Bronchial epithelial cell (primary cell): Measurements from ENCODE around the gene SAMHD1. TPM values are rescaled to one million over a fixed set of nuclear protein-coding genes. Genes with fewer than 3 reads are reported as not detected.

ENCODE experiments used
- DNase-seq: peaks from one replicate; pipeline ENCODE4 v3.0.0-alpha.2; 2010; ENCODE audit warnings: low read depth
- FAIRE-seq: peaks from 2 replicates; lab custom pipeline; 2011; peaks lifted over from hg19 to GRCh38; lab: Jason Lieb, UNC
- H3K27me3 ChIP-seq: 2 replicates; pipeline ENCODE4 v1.5.1; 2011; ENCODE audit warnings: low read length; ENCODE audit not compliant: control insufficient read depth, insufficient read depth
- H3K36me3 ChIP-seq: 2 replicates; pipeline ENCODE4 v1.5.1; 2011; ENCODE audit warnings: low read length; ENCODE audit not compliant: control insufficient read depth, insufficient read depth
- H3K4me3 ChIP-seq: 2 replicates; pipeline ENCODE4 v1.5.1; 2011; ENCODE audit warnings: mild to moderate bottlenecking, low read depth, low read length, control low read depth
- total RNA-seq: library from RNA; depleted of rRNA; stranded (reverse); fragments of >200 nt; gene quantifications from 2 replicates; pipeline ENCODE4 v1.2.1, GENCODE V29; 2014
- TF ChIP-seq, protein P1 (sequence below): IDR thresholded peaks from 2 replicates; pipeline ENCODE4 v1.5.1; 2011; ENCODE audit warnings: mild to moderate bottlenecking, moderate library complexity, low read length, control low read depth, inconsistent platforms; ENCODE audit not compliant: insufficient read depth, severe bottlenecking

SAMHD1 gene
- total RNA-seq, 1 donor from 2014 or later, result 1.8 TPM

GRCh38 chr20:36883977-36884535, 67.5 kb downstream of the SAMHD1 start:
- DNase-seq (no peak), FAIRE-seq (no peak)
- Histone ChIP-seq H3K27me3 (no peaks in the 10 kb centered on the region), H3K4me3 (no peak overlapping the region), H3K36me3 (no peaks in the 10 kb centered on the region)
- TF ChIP-seq, protein P1, sequence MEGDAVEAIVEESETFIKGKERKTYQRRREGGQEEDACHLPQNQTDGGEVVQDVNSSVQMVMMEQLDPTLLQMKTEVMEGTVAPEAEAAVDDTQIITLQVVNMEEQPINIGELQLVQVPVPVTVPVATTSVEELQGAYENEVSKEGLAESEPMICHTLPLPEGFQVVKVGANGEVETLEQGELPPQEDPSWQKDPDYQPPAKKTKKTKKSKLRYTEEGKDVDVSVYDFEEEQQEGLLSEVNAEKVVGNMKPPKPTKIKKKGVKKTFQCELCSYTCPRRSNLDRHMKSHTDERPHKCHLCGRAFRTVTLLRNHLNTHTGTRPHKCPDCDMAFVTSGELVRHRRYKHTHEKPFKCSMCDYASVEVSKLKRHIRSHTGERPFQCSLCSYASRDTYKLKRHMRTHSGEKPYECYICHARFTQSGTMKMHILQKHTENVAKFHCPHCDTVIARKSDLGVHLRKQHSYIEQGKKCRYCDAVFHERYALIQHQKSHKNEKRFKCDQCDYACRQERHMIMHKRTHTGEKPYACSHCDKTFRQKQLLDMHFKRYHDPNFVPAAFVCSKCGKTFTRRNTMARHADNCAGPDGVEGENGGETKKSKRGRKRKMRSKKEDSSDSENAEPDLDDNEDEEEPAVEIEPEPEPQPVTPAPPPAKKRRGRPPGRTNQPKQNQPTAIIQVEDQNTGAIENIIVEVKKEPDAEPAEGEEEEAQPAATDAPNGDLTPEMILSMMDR, result no peak

- Histone ChIP-seq H3K36me3 (no peaks in the 10 kb centered on the region), H3K4me3 (no peak overlapping the region), H3K27me3 (no peaks in the 10 kb centered on the region)
- FAIRE-seq (no peak), DNase-seq (peak; percentile 71)
- TF ChIP-seq, protein P1, result no peak
Measured at GRCh38 chr20:36881888-36882287, 69.6 kb downstream of the SAMHD1 start.

DNA sequence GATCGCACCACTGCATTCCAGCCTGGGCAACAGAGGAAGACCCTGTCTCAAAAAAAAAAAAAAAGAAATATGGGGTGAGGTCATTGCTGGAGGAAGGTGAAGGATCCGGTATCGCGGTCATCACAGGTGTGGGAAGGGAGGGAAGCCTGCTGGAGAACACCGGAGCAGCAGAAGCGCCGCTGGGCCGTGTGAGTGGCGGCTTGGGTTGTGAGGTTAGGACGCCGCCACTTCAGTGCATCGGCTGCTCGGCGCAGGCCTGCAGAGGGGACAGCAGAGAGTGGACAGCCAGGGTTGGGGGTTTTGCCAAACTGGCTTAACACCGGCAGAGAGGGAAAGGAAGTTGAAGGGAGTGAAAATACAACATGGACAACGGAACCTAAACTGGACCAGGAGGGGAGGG, 70.2 kb downstream of the SAMHD1 start:
- FAIRE-seq (no peak), DNase-seq (no peak)
- Histone ChIP-seq H3K27me3 (no peaks in the 10 kb centered on the region), H3K36me3 (no peaks in the 10 kb centered on the region), H3K4me3 (no peak overlapping the region)
- TF ChIP-seq, protein P1, result no peak

- FAIRE-seq (no peak), DNase-seq (no peak)
- no peaks in the 10 kb centered on the region for H3K36me3 ChIP-seq
- TF ChIP-seq, protein P1, result no peak
- no peak overlapping the region for H3K4me3 ChIP-seq
- no peaks in the 10 kb centered on the region for H3K27me3 ChIP-seq
Measured at GRCh38 chr20:36880741-36881250, 70.7 kb downstream of the SAMHD1 start.

DNA sequence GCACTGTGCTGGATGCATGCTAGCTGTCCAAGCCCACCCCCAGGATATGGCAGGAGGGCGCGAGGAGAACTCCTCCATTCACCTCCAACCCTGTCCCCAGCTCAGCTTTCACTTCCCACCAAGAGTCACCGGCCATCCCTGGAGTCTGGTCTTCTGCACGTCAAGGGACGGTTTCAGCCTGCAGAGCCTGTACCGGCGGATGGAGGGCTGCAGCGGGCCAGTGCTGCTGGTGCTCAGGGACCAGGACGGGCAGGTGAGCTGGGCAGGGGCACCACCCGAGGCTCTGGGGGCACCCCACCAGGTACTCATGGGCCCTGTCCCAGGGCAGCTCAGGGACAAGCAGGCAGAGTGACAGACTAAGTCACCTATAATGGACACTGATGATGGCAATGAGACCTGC, 72.6 kb downstream of the SAMHD1 start:
- DNase-seq (no peak), FAIRE-seq (no peak)
- H3K4me3 ChIP-seq, result no peak overlapping the region
- TF ChIP-seq, protein P1, result no peak
- H3K27me3 ChIP-seq, result no peaks in the 10 kb centered on the region
- no peaks in the 10 kb centered on the region for H3K36me3 ChIP-seq

DNA sequence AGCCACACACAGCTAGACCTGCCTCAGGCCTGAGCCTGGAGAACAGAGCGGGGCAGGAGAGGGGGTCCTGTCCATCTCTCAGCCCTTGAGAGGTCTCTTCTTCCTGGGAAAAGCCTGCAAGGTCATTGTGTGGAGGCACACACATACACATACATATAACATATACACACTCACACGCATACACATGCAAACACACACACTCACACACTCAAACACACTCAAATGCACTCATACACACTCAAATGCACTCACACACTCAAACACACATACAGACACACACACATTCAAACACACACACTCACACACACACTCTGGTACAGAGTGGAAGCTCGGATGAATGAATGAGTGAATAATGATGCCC, 75.1 kb downstream of the SAMHD1 start:
- H3K27me3 ChIP-seq, result no peaks in the 10 kb centered on the region
- FAIRE-seq (no peak), DNase-seq (no peak)
- H3K36me3 ChIP-seq, result no peaks in the 10 kb centered on the region
- H3K4me3 ChIP-seq, result no peak overlapping the region
- TF ChIP-seq, protein P1, result no peak
